ENCODE results near the gene ADAMTS10.

The ADAMTS10 gene

GRCh38 chr19:8609279-8610040 is 1.1 kb downstream of the ADAMTS10 start:
- peak overlapping the region; percentile 92 for H2AFZ ChIP-seq (ENCODE audit: low read length)
- no peaks in the 10 kb centered on the region for H3K27me3 ChIP-seq (ENCODE audit: control insufficient read depth in 3 of 3, insufficient read depth in 3 of 3, low read depth in 1 of 3, low read length in 3 of 3)
- DNase-seq (ENCODE audit: low spot score), result peak; percentile 77
- H2BK15ac ChIP-seq (ENCODE audit: low read length), result peak overlapping the region; percentile 73
- H3K36me3 ChIP-seq (replicated peaks in 1 of 2; ENCODE audit: control insufficient read depth in 2 of 2, insufficient read depth in 2 of 2, low read length in 2 of 2), result peaks cover 0 to 8% of the 10 kb centered on the region in 2 donors
- peak overlapping the region; percentile 98 for H3K9ac ChIP-seq (ENCODE audit: low read depth, low read length, poor library complexity)
- H3K4ac ChIP-seq (ENCODE audit: low read length), result peak overlapping the region; percentile 0
- H3K23ac ChIP-seq (ENCODE audit: low read depth, low read length, poor library complexity), result peak overlapping the region; percentile 85
- peaks cover 10 to 15% of the 10 kb centered on the region in 2 donors for H3K4me1 ChIP-seq (ENCODE audit: control insufficient read depth in 2 of 2, insufficient read depth in 1 of 2, low read depth in 1 of 2, low read length in 2 of 2)
- no CpG with 5 or more reads among the region's 47 CpGs for whole genome bisulfite sequencing, 2 donors (ENCODE audit: extremely low coverage in 2 of 2, insufficient read length in 2 of 2, insufficient replicate concordance in 1 of 2)
- peak overlapping the region; percentile 89 to 95 for H3K4me3 ChIP-seq (ENCODE audit: low read length in 2 of 2)
- H3K79me1 ChIP-seq (ENCODE audit: low read depth, low read length), result peaks cover 6% of the 10 kb centered on the region
- H4K8ac ChIP-seq (ENCODE audit: low read depth, low read length), result no peak overlapping the region
- H3K4me2 ChIP-seq (ENCODE audit: insufficient read depth, low read length, poor library complexity, severe bottlenecking), result peak overlapping the region; percentile 55
- H2BK12ac ChIP-seq (ENCODE audit: low read length), result no peak overlapping the region
- H2BK120ac ChIP-seq (ENCODE audit: low read depth, low read length), result peak overlapping the region; percentile 6
- no peak overlapping the region for H2BK5ac ChIP-seq (ENCODE audit: low read length)
- peaks cover 4 to 10% of the 10 kb centered on the region in 2 donors for H3K9me3 ChIP-seq (replicated peaks in 1 of 2; ENCODE audit: control insufficient read depth in 2 of 2, insufficient read depth in 1 of 2, low read depth in 1 of 2, low read length in 2 of 2)
- H3K27ac ChIP-seq (replicated peaks; ENCODE audit: low read length), result peak overlapping the region; percentile 50
- peak overlapping the region; percentile 95 for H3K18ac ChIP-seq (ENCODE audit: low read length)
- H3K14ac ChIP-seq (ENCODE audit: low read length), result peak overlapping the region; percentile 92
- H4K91ac ChIP-seq (ENCODE audit: low read depth, low read length, poor library complexity), result no peak overlapping the region
- H2AK5ac ChIP-seq (ENCODE audit: low read depth, low read length), result peak overlapping the region; percentile 27

GRCh38 chr19:8608941-8609278 is 1.6 kb downstream of the ADAMTS10 start:
- H2BK15ac ChIP-seq (ENCODE audit: low read length), result peak overlapping the region; percentile 6
- H3K4me2 ChIP-seq (ENCODE audit: insufficient read depth, low read length, poor library complexity, severe bottlenecking), result peak overlapping the region; percentile 55
- H3K14ac ChIP-seq (ENCODE audit: low read length), result no peak overlapping the region
- H3K9ac ChIP-seq (ENCODE audit: low read depth, low read length, poor library complexity), result peak overlapping the region; percentile 98
- peak overlapping the region; percentile 1 for H3K23ac ChIP-seq (ENCODE audit: low read depth, low read length, poor library complexity)
- H3K27ac ChIP-seq (replicated peaks; ENCODE audit: low read length), result no peak overlapping the region
- H3K18ac ChIP-seq (ENCODE audit: low read length), result peak overlapping the region; percentile 76
- peak overlapping the region; percentile 92 for H2AFZ ChIP-seq (ENCODE audit: low read length)
- DNase-seq (ENCODE audit: low spot score), result no peak
- H3K4ac ChIP-seq (ENCODE audit: low read length), result no peak overlapping the region
- H3K36me3 ChIP-seq (replicated peaks in 1 of 2; ENCODE audit: control insufficient read depth in 2 of 2, insufficient read depth in 2 of 2, low read length in 2 of 2), result peaks cover 0 to 12% of the 10 kb centered on the region in 2 donors
- H2BK12ac ChIP-seq (ENCODE audit: low read length), result no peak overlapping the region
- no peak overlapping the region for H4K91ac ChIP-seq (ENCODE audit: low read depth, low read length, poor library complexity)
- no peaks in the 10 kb centered on the region for H3K27me3 ChIP-seq (ENCODE audit: control insufficient read depth in 3 of 3, insufficient read depth in 3 of 3, low read depth in 1 of 3, low read length in 3 of 3)
- peaks cover 10 to 15% of the 10 kb centered on the region in 2 donors for H3K4me1 ChIP-seq (ENCODE audit: control insufficient read depth in 2 of 2, insufficient read depth in 1 of 2, low read depth in 1 of 2, low read length in 2 of 2)
- no peak overlapping the region for H2BK120ac ChIP-seq (ENCODE audit: low read depth, low read length)
- peaks cover 6% of the 10 kb centered on the region for H3K79me1 ChIP-seq (ENCODE audit: low read depth, low read length)
- H3K4me3 ChIP-seq (ENCODE audit: low read length in 2 of 2), result peak overlapping the region; percentile 89 to 95
- no peak overlapping the region for H2BK5ac ChIP-seq (ENCODE audit: low read length)
- no peak overlapping the region for H4K8ac ChIP-seq (ENCODE audit: low read depth, low read length)
- H2AK5ac ChIP-seq (ENCODE audit: low read depth, low read length), result peak overlapping the region; percentile 27
- H3K9me3 ChIP-seq (replicated peaks in 1 of 2; ENCODE audit: control insufficient read depth in 2 of 2, insufficient read depth in 1 of 2, low read depth in 1 of 2, low read length in 2 of 2), result peaks cover 4 to 12% of the 10 kb centered on the region in 2 donors
- no CpG with 5 or more reads among the region's 5 CpGs for WGBS, 2 donors (ENCODE audit: extremely low coverage in 2 of 2, insufficient read length in 2 of 2, insufficient replicate concordance in 1 of 2)

GRCh38 chr19:8607386-8607785 is 3.1 kb downstream of the ADAMTS10 start:
- no CpG with 5 or more reads among the region's 4 CpGs for WGBS, 2 donors (ENCODE audit: extremely low coverage in 2 of 2, insufficient read length in 2 of 2, insufficient replicate concordance in 1 of 2)
- Histone ChIP-seq H3K14ac (ENCODE audit: low read length) (no peak overlapping the region), H2BK15ac (ENCODE audit: low read length) (peak overlapping the region; percentile 54), H3K4me1 (ENCODE audit: control insufficient read depth in 2 of 2, insufficient read depth in 1 of 2, low read depth in 1 of 2, low read length in 2 of 2) (peaks cover 10 to 15% of the 10 kb centered on the region in 2 donors), H2AFZ (ENCODE audit: low read length) (no peak overlapping the region), H2AK5ac (ENCODE audit: low read depth, low read length) (no peak overlapping the region), H3K27ac (replicated peaks; ENCODE audit: low read length) (no peak overlapping the region), H4K91ac (ENCODE audit: low read depth, low read length, poor library complexity) (no peak overlapping the region), H3K4me2 (ENCODE audit: insufficient read depth, low read length, poor library complexity, severe bottlenecking) (no peak overlapping the region), H3K36me3 (replicated peaks in 1 of 2; ENCODE audit: control insufficient read depth in 2 of 2, insufficient read depth in 2 of 2, low read length in 2 of 2) (peaks cover 0 to 25% of the 10 kb centered on the region in 2 donors), H2BK120ac (ENCODE audit: low read depth, low read length) (no peak overlapping the region), H3K4ac (ENCODE audit: low read length) (no peak overlapping the region), H3K27me3 (ENCODE audit: control insufficient read depth in 3 of 3, insufficient read depth in 3 of 3, low read depth in 1 of 3, low read length in 3 of 3) (no peaks in the 10 kb centered on the region), H3K23ac (ENCODE audit: low read depth, low read length, poor library complexity) (peak overlapping the region; percentile 40), H3K9ac (ENCODE audit: low read depth, low read length, poor library complexity) (no peak overlapping the region), H2BK5ac (ENCODE audit: low read length) (peak overlapping the region; percentile 44), H3K9me3 (replicated peaks in 1 of 2; ENCODE audit: control insufficient read depth in 2 of 2, insufficient read depth in 1 of 2, low read depth in 1 of 2, low read length in 2 of 2) (peaks cover 6 to 15% of the 10 kb centered on the region in 2 donors), H3K79me1 (ENCODE audit: low read depth, low read length) (peaks cover 6% of the 10 kb centered on the region), H2BK12ac (ENCODE audit: low read length) (no peak overlapping the region), H4K8ac (ENCODE audit: low read depth, low read length) (no peak overlapping the region), H3K18ac (ENCODE audit: low read length) (no peak overlapping the region), H3K4me3 (ENCODE audit: low read length in 2 of 2) (no peak overlapping the region)
- no peak for DNase-seq (ENCODE audit: low spot score)

GRCh38 chr19:8605514-8605913 is 5.0 kb downstream of the ADAMTS10 start:
- Histone ChIP-seq H4K8ac (ENCODE audit: low read depth, low read length) (no peak overlapping the region), H3K9me3 (replicated peaks in 1 of 2; ENCODE audit: control insufficient read depth in 2 of 2, insufficient read depth in 1 of 2, low read depth in 1 of 2, low read length in 2 of 2) (peaks cover 6 to 15% of the 10 kb centered on the region in 2 donors), H3K9ac (ENCODE audit: low read depth, low read length, poor library complexity) (no peak overlapping the region), H3K79me1 (ENCODE audit: low read depth, low read length) (peaks cover 6% of the 10 kb centered on the region), H3K4me3 (ENCODE audit: low read length in 2 of 2) (no peak overlapping the region), H2BK120ac (ENCODE audit: low read depth, low read length) (no peak overlapping the region), H2AFZ (ENCODE audit: low read length) (no peak overlapping the region), H3K27ac (replicated peaks; ENCODE audit: low read length) (no peak overlapping the region), H3K4ac (ENCODE audit: low read length) (no peak overlapping the region), H3K23ac (ENCODE audit: low read depth, low read length, poor library complexity) (no peak overlapping the region), H3K4me2 (ENCODE audit: insufficient read depth, low read length, poor library complexity, severe bottlenecking) (no peak overlapping the region), H2AK5ac (ENCODE audit: low read depth, low read length) (no peak overlapping the region), H3K36me3 (replicated peaks in 1 of 2; ENCODE audit: control insufficient read depth in 2 of 2, insufficient read depth in 2 of 2, low read length in 2 of 2) (peaks cover 0 to 37% of the 10 kb centered on the region in 2 donors), H4K91ac (ENCODE audit: low read depth, low read length, poor library complexity) (no peak overlapping the region), H3K27me3 (ENCODE audit: control insufficient read depth in 3 of 3, insufficient read depth in 3 of 3, low read depth in 1 of 3, low read length in 3 of 3) (no peaks in the 10 kb centered on the region), H2BK5ac (ENCODE audit: low read length) (no peak overlapping the region), H2BK15ac (ENCODE audit: low read length) (no peak overlapping the region), H3K18ac (ENCODE audit: low read length) (no peak overlapping the region), H3K14ac (ENCODE audit: low read length) (peak overlapping the region; percentile 15), H2BK12ac (ENCODE audit: low read length) (no peak overlapping the region), H3K4me1 (ENCODE audit: control insufficient read depth in 2 of 2, insufficient read depth in 1 of 2, low read depth in 1 of 2, low read length in 2 of 2) (peaks cover 7 to 15% of the 10 kb centered on the region in 2 donors)
- WGBS, 2 donors (ENCODE audit: extremely low coverage in 2 of 2, insufficient read length in 2 of 2, insufficient replicate concordance in 1 of 2), result no CpG with 5 or more reads among the region's 17 CpGs
- DNase-seq (ENCODE audit: low spot score), result no peak

All from neuronal stem cell (in vitro differentiated cells).